NCI-H2196 (cell line): ENCODE results near the gene IGFBP7.
A peak's percentile ranks its signal among the peaks of the same experiment; 100 is the strongest.

Experiments
- DNase-seq: peaks from one replicate; lab custom pipeline; 2025; ENCODE audit not compliant: unreplicated experiment; lab: John Stamatoyannopoulos, UW

Gene IGFBP7

GRCh38 chr4:57044279-57044678 is 65.9 kb downstream of the IGFBP7 start:
- DNase-seq: no peak

- DNase-seq: no peak
Observed at GRCh38 chr4:57043347-57044251, 66.6 kb downstream of the IGFBP7 start.

- DNase-seq: no peak
Observed at GRCh38 chr4:57042711-57043169, 67.4 kb downstream of the IGFBP7 start.

- DNase-seq: no peak
Observed at GRCh38 chr4:57041020-57041419, 69.2 kb downstream of the IGFBP7 start.

GRCh38 chr4:57040510-57040909 is 69.7 kb downstream of the IGFBP7 start:
- no peak for DNase-seq

GRCh38 chr4:57039345-57039744 is 70.8 kb downstream of the IGFBP7 start:
- no peak for DNase-seq

GRCh38 chr4:57037982-57038604 is 72.1 kb downstream of the IGFBP7 start:
- DNase-seq: peak; percentile 5

GRCh38 chr4:57034520-57034919 is 75.7 kb downstream of the IGFBP7 start:
- DNase-seq: no peak

GRCh38 chr4:57023104-57023503 is 87.1 kb downstream of the IGFBP7 start:
- DNase-seq: no peak

GRCh38 chr4:57020467-57021101 is 89.6 kb downstream of the IGFBP7 start:
- DNase-seq: no peak

- no peak for DNase-seq
Observed at GRCh38 chr4:57018980-57019379, 91.2 kb downstream of the IGFBP7 start.

GRCh38 chr4:57013543-57014120 is 96.6 kb downstream of the IGFBP7 start:
- no peak for DNase-seq

- no peak for DNase-seq
Observed at GRCh38 chr4:56999751-57000150, 110.4 kb downstream of the IGFBP7 start.

- DNase-seq: peak; percentile 47
Observed at GRCh38 chr4:56995525-56995924, 114.7 kb downstream of the IGFBP7 start.

- no peak for DNase-seq
Observed at GRCh38 chr4:56990109-56990905, 119.9 kb downstream of the IGFBP7 start.

- no peak for DNase-seq
Observed at GRCh38 chr4:56986952-56987351, 123.2 kb downstream of the IGFBP7 start.

GRCh38 chr4:56986192-56986591 is 124.0 kb downstream of the IGFBP7 start:
- DNase-seq: no peak

GRCh38 chr4:56981795-56982201 is 128.4 kb downstream of the IGFBP7 start:
- DNase-seq: no peak
